HuH-7.5 (cell line): ENCODE data around the gene TMEM273.

ENCODE experiments used
- DNase-seq: peaks from one replicate; pipeline ENCODE4 v3.0.0; 2011; ENCODE audit warnings: low spot score

Gene TMEM273

GRCh38 chr10:49187950-49188761 lies at the start of gene TMEM273:
Gene TMEM273 (minus strand): TSS chr10:49188391. CDS start chr10:49188336, 55 bp downstream.
- DNase-seq = no peak

GRCh38 chr10:49237985-49238384 lies 49.8 kb upstream of the TMEM273 start:
- no peak for DNase-seq

- DNase-seq = no peak
Measured at GRCh38 chr10:49235392-49235791, 47.2 kb upstream of the TMEM273 start.

- DNase-seq = no peak
Measured at GRCh38 chr10:49231086-49231820, 43.1 kb upstream of the TMEM273 start.

- DNase-seq = no peak
Measured at GRCh38 chr10:49230004-49230403, 41.8 kb upstream of the TMEM273 start.

GRCh38 chr10:49228677-49229076 lies 40.5 kb upstream of the TMEM273 start:
- no peak for DNase-seq

- no peak for DNase-seq
Measured at GRCh38 chr10:49227406-49227805, 39.2 kb upstream of the TMEM273 start.

GRCh38 chr10:49226594-49226993 lies 38.4 kb upstream of the TMEM273 start:
- DNase-seq = no peak

GRCh38 chr10:49225218-49225876 lies 37.2 kb upstream of the TMEM273 start:
- no peak for DNase-seq

GRCh38 chr10:49223205-49223604 lies 35.0 kb upstream of the TMEM273 start:
- DNase-seq = no peak

GRCh38 chr10:49222170-49222569 lies 34.0 kb upstream of the TMEM273 start:
- DNase-seq = no peak

GRCh38 chr10:49220679-49221078 lies 32.5 kb upstream of the TMEM273 start:
- no peak for DNase-seq

- no peak for DNase-seq
Measured at GRCh38 chr10:49220031-49220430, 31.8 kb upstream of the TMEM273 start.

- DNase-seq = no peak
Measured at GRCh38 chr10:49219248-49219647, 31.1 kb upstream of the TMEM273 start.

- no peak for DNase-seq
Measured at GRCh38 chr10:49218480-49218879, 30.3 kb upstream of the TMEM273 start.

GRCh38 chr10:49217645-49218044 lies 29.5 kb upstream of the TMEM273 start:
- no peak for DNase-seq

- DNase-seq = no peak
Measured at GRCh38 chr10:49213211-49213610, 25.0 kb upstream of the TMEM273 start.

- no peak for DNase-seq
Measured at GRCh38 chr10:49212783-49213182, 24.6 kb upstream of the TMEM273 start.

GRCh38 chr10:49212076-49212475 lies 23.9 kb upstream of the TMEM273 start:
- no peak for DNase-seq

- no peak for DNase-seq
Measured at GRCh38 chr10:49208996-49209395, 20.8 kb upstream of the TMEM273 start.

- no peak for DNase-seq
Measured at GRCh38 chr10:49207936-49208487, 19.8 kb upstream of the TMEM273 start.

GRCh38 chr10:49207113-49207512 lies 18.9 kb upstream of the TMEM273 start:
- DNase-seq = no peak

GRCh38 chr10:49205206-49205605 lies 17.0 kb upstream of the TMEM273 start:
- no peak for DNase-seq
